Measurements from ENCODE around the gene LINC01488. TPM values are rescaled to one million over a fixed set of nuclear protein-coding genes. Genes with fewer than 3 reads are reported as not detected.

LINC01488 gene
- total RNA-seq, 1 donor from 2014 or later: not detected

DNA sequence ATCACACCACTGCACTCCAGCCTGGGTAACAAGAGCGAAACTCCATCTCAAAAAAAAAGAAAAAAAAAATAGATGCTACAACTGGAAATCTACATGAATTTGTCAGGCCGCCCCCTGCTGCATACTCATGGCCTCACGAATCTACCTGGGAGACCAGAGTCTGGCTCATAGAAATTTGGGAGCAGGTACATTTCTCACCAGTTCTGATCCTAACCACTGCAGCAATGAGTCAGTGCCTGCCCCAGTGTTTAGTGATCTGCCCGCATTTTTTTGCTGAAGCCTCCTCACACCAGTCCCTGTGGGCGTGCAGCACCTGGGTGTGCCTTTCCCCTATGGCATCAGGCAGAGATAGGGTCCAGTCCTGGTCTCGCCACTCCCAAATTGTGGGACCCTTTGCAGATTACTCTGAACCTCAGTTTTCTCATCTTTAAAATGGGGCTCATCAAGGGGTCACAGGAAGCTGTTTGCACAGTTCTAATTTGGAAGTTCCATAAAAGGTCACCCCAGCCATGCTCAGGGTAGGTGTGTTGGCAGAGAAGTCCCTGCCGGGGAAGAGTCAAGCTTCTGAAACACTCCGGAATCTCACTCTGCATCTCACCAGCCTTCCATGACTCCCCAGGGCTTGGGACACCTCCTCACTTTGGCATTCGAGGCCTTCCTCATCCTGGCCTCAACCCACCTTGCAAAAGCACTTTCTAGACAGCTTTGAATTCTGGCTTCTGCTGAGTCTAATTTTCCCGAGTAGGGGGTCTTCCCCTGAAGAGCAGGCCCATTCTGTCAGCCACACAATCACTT is 39.3 kb upstream of the LINC01488 start:
- TF ChIP-seq, protein P1, sequence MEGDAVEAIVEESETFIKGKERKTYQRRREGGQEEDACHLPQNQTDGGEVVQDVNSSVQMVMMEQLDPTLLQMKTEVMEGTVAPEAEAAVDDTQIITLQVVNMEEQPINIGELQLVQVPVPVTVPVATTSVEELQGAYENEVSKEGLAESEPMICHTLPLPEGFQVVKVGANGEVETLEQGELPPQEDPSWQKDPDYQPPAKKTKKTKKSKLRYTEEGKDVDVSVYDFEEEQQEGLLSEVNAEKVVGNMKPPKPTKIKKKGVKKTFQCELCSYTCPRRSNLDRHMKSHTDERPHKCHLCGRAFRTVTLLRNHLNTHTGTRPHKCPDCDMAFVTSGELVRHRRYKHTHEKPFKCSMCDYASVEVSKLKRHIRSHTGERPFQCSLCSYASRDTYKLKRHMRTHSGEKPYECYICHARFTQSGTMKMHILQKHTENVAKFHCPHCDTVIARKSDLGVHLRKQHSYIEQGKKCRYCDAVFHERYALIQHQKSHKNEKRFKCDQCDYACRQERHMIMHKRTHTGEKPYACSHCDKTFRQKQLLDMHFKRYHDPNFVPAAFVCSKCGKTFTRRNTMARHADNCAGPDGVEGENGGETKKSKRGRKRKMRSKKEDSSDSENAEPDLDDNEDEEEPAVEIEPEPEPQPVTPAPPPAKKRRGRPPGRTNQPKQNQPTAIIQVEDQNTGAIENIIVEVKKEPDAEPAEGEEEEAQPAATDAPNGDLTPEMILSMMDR (IDR thresholded peaks at IDR 0.05; ENCODE audit: unreplicated experiment): no peak
- H3K4me1 Mint-ChIP-seq (ENCODE audit: unreplicated experiment): peaks cover 30% of the 10 kb centered on the region
- H3K36me3 Mint-ChIP-seq (ENCODE audit: low read depth, unreplicated experiment): no peaks in the 10 kb centered on the region
- peaks cover 17% of the 10 kb centered on the region for H3K27me3 Mint-ChIP-seq (ENCODE audit: unreplicated experiment)
- H3K27ac Mint-ChIP-seq (ENCODE audit: unreplicated experiment): peak overlapping the region; percentile 39
- no peaks in the 10 kb centered on the region for H3K9me3 Mint-ChIP-seq (ENCODE audit: unreplicated experiment)
- no peak overlapping the region for H3K4me3 Mint-ChIP-seq (ENCODE audit: unreplicated experiment)
- DNase-seq (ENCODE audit: low spot score): no peak

DNA sequence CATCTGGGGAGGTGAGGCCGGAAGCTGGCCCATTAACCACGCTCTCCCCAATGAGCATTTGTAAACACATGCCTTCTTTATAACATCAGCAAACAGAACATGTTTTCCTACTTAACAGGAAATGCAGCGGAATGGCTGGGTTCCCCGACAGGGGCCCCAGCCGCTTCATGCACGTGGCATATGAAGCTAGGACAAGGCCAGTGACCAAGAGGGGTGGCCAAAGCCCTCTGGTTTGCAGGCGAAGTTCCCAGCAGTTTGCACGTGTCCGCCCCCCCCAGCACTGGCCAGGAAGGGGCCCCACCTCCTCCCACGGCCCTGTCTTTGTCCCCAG is 38.7 kb upstream of the LINC01488 start:
- Mint-ChIP-seq H3K36me3 (ENCODE audit: low read depth, unreplicated experiment) (no peaks in the 10 kb centered on the region), H3K27ac (ENCODE audit: unreplicated experiment) (peak overlapping the region; percentile 39), H3K9me3 (ENCODE audit: unreplicated experiment) (no peaks in the 10 kb centered on the region), H3K4me3 (ENCODE audit: unreplicated experiment) (no peak overlapping the region), H3K27me3 (ENCODE audit: unreplicated experiment) (peaks cover 16% of the 10 kb centered on the region), H3K4me1 (ENCODE audit: unreplicated experiment) (peaks cover 34% of the 10 kb centered on the region)
- DNase-seq (ENCODE audit: low spot score): peak; percentile 47
- TF ChIP-seq, protein P1 (IDR thresholded peaks at IDR 0.05; ENCODE audit: unreplicated experiment): no peak

DNA sequence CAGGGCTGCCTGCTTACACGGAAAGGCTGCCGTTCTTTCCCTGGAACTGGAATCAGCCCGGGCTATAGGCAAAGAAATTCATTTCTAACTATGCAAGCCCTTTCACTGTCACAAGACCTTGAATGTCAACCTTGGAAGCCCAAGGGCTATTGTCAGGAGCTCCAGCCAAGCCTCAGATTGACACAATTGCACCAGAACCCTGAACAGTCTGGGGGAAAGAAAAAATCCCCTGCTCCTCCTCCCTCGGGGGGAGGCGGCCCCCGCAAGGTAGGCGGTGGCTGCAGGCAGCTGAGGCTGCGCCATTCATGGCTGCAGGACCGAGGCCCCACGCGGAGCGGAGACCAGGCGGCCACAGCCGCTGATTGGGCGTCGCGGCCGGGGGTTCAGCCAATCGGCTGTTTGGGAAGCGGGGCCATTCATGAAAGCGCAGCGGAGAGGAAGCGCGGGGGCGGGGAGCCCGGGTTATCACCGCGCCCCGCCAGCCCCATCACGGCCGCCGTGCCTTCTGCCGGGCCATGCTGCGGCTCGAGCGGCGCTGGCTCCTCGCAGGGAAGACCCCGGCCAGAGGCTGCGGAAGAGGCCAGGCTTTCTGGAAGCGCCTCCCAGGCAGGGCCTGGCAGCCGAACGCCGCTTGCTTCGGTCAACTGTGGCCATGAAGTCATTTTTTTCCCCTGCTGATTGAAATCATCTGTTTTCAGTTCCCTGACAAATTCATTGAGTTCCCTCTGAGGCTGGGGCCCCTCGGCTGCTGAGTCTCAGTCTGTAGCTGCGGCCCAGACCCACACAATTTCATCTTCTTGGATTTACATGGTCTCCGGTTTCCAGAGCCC is 38.1 kb upstream of the LINC01488 start:
- no peak overlapping the region for H3K4me3 Mint-ChIP-seq (ENCODE audit: unreplicated experiment)
- H3K4me1 Mint-ChIP-seq (ENCODE audit: unreplicated experiment): peaks cover 40% of the 10 kb centered on the region

DNA sequence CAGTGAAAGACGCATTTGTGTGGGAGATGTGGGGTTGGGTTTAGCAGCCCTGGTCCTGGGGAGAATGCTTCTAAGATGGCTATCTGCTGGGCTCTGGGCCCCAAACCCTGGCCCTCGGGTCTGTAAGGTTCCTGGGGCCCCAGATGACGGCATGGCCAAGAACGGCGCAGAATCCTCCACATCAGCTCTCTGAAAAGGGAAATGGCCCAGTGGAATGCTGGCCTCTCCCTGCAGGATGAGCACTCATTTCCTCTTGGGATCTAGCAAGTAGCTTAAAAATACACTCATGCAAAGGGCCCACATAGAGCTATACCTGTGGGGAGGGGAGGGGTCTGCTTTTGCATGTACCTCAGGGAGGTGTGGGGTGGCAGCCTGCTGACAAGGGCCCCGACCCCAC is 37.5 kb upstream of the LINC01488 start:
- Mint-ChIP-seq H3K4me1 (ENCODE audit: unreplicated experiment) (peaks cover 44% of the 10 kb centered on the region), H3K9me3 (ENCODE audit: unreplicated experiment) (no peaks in the 10 kb centered on the region), H3K27ac (ENCODE audit: unreplicated experiment) (peak overlapping the region; percentile 96), H3K27me3 (ENCODE audit: unreplicated experiment) (peaks cover 18% of the 10 kb centered on the region), H3K4me3 (ENCODE audit: unreplicated experiment) (no peak overlapping the region), H3K36me3 (ENCODE audit: low read depth, unreplicated experiment) (no peaks in the 10 kb centered on the region)
- DNase-seq (ENCODE audit: low spot score): peak; percentile 48
- TF ChIP-seq, protein P1 (IDR thresholded peaks at IDR 0.05; ENCODE audit: unreplicated experiment): no peak

More for the DNA sequence above, 38.1 kb upstream of the LINC01488 start:
- Mint-ChIP-seq H3K27me3 (ENCODE audit: unreplicated experiment) (peaks cover 16% of the 10 kb centered on the region), H3K27ac (ENCODE audit: unreplicated experiment) (peak overlapping the region; percentile 96), H3K36me3 (ENCODE audit: low read depth, unreplicated experiment) (no peaks in the 10 kb centered on the region), H3K9me3 (ENCODE audit: unreplicated experiment) (no peaks in the 10 kb centered on the region)
- peak; percentile 78 for DNase-seq (ENCODE audit: low spot score)
- TF ChIP-seq, protein P1 (IDR thresholded peaks at IDR 0.05; ENCODE audit: unreplicated experiment): no peak

All from endothelial cell (in vitro differentiated cells).